ENCODE measurements around the gene PKD1L1. TPM values are rescaled to one million over a fixed set of nuclear protein-coding genes. Genes with fewer than 3 reads are reported as not detected.

PKD1L1 gene
- total RNA-seq, 1 experiment from 2014 or later: 0.17 TPM

DNA sequence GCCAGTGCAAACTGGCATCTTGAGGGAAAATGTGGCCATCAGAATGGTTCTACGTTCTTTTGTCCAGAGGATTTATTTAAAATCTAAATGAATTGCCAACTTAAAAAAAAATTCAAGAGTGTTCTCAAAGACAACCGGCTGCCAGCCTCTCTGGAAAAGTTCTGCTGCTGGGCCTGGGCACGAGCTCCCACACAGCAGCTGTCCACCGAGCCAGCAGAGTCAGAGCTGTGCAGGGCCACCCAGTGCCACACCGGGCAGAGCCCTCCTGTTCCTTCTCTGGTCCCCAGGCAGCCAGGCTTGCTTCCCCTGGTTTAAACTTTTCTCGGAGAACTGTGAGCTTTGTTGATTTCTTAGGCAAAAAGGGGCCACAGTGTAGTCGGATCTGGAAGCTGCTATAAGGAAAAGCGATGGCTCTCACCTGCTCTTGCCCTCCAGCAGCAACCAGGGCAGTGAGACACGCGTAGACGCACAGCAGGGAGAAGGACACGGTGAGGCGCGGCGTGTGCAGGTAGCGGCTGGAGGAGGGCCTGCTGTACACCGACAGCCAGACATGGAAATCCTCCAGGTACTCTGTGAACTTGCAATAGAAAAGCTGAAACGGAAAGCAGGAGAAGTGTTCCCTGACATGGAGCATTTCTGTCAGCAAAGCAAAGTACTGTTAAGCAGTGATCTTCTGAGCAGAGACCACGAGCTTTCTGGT is 111.6 kb downstream of the PKD1L1 start:
- no peak overlapping the region for H3K56ac ChIP-seq (ENCODE audit: insufficient read length, low read depth, low read length)
- H3K4me2 ChIP-seq (ENCODE audit: insufficient read depth, insufficient read length, low read length): no peak overlapping the region
- no peak overlapping the region for H2BK15ac ChIP-seq (ENCODE audit: low read depth, low read length)
- H2BK5ac ChIP-seq (ENCODE audit: insufficient read length, low read length): no peak overlapping the region
- H3K27me3 ChIP-seq (ENCODE audit: insufficient read depth, low read length): no peaks in the 10 kb centered on the region
- no peak overlapping the region for H3K4ac ChIP-seq (ENCODE audit: low read depth, low read length)
- WGBS (ENCODE audit: extremely low coverage, insufficient read length, low lambda C conversion rate): no CpG with 5 or more reads among the region's 19 CpGs
- H3K27ac ChIP-seq (ENCODE audit: insufficient read length, low read depth, low read length): no peak overlapping the region
- Mint-ChIP-seq H3K4me1 (0 out of 4 replicates have a peak, but pooled peaks cover 2 to 3% of the 10 kb centered on the region in 2 experiments), H3K9me3 (no peaks in the 10 kb centered on the region), H3K36me3 (ENCODE audit: insufficient read depth in 1 of 3, low read depth in 3 of 3) (no peaks in the 10 kb centered on the region), H3K27ac (no peak overlapping the region), H3K27me3 (ENCODE audit: low read depth) (no peaks in the 10 kb centered on the region; the same call in 1 of the 2 replicates), H3K4me3 (no peak overlapping the region)
- TF ChIP-seq, protein P1, sequence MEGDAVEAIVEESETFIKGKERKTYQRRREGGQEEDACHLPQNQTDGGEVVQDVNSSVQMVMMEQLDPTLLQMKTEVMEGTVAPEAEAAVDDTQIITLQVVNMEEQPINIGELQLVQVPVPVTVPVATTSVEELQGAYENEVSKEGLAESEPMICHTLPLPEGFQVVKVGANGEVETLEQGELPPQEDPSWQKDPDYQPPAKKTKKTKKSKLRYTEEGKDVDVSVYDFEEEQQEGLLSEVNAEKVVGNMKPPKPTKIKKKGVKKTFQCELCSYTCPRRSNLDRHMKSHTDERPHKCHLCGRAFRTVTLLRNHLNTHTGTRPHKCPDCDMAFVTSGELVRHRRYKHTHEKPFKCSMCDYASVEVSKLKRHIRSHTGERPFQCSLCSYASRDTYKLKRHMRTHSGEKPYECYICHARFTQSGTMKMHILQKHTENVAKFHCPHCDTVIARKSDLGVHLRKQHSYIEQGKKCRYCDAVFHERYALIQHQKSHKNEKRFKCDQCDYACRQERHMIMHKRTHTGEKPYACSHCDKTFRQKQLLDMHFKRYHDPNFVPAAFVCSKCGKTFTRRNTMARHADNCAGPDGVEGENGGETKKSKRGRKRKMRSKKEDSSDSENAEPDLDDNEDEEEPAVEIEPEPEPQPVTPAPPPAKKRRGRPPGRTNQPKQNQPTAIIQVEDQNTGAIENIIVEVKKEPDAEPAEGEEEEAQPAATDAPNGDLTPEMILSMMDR (conservative IDR thresholded peaks at IDR 0.05): no peak
- no peak overlapping the region for H3K18ac ChIP-seq (ENCODE audit: insufficient read length, low read depth, low read length)
- H3K79me2 ChIP-seq (ENCODE audit: insufficient read depth, low read length): no peaks in the 10 kb centered on the region
- no peak overlapping the region for H2BK12ac ChIP-seq (ENCODE audit: insufficient read length, low read depth, low read length)
- H3T11ph ChIP-seq (ENCODE audit: low read length): no peak overlapping the region
- H4K20me1 ChIP-seq (ENCODE audit: control insufficient read depth, insufficient read depth, insufficient read length): no peaks in the 10 kb centered on the region
- H2AFZ ChIP-seq (ENCODE audit: low read length): no peak overlapping the region
- H3K14ac ChIP-seq (ENCODE audit: insufficient read depth, low read length): no peak overlapping the region
- no peak overlapping the region for H4K5ac ChIP-seq (ENCODE audit: insufficient read length, low read depth, low read length)
- H4K8ac ChIP-seq (replicated peaks; ENCODE audit: insufficient read length, low read depth, low read length): no peak overlapping the region
- DNase-seq: no peak
- no peak overlapping the region for H2AK5ac ChIP-seq (ENCODE audit: insufficient read length, low read length)
- no peaks in the 10 kb centered on the region for H3K4me1 ChIP-seq (ENCODE audit: insufficient read depth, low read length)
- no peaks in the 10 kb centered on the region for H3K79me1 ChIP-seq (ENCODE audit: insufficient read depth, low read depth, low read length, poor library complexity, severe bottlenecking)
- no peak overlapping the region for H3K23ac ChIP-seq (ENCODE audit: insufficient read length, low read depth, low read length)
- H4K91ac ChIP-seq (ENCODE audit: insufficient read length, low read depth, low read length): no peak overlapping the region
- no peak overlapping the region for H2BK20ac ChIP-seq (ENCODE audit: low read depth, low read length, poor library complexity, severe bottlenecking)
- no peak overlapping the region for H2BK120ac ChIP-seq (ENCODE audit: low read depth, low read length, poor library complexity, severe bottlenecking)
- H3K9ac ChIP-seq (ENCODE audit: extremely low read depth, insufficient read length, low read length): no peak overlapping the region
- H3K23me2 ChIP-seq (ENCODE audit: insufficient read length, low read depth, low read length, poor library complexity, severe bottlenecking): no peaks in the 10 kb centered on the region
- H3K9me3 ChIP-seq (ENCODE audit: control insufficient read depth, low read depth, low read length): no peaks in the 10 kb centered on the region
